K562 (cell line): Measurements from ENCODE around the gene ADAM15. TPM values are rescaled to one million over a fixed set of nuclear protein-coding genes. Genes with fewer than 3 reads are reported as not detected.
A peak's percentile ranks its signal among the peaks of the same experiment; 100 is the strongest.

Source experiments
- ATF1 ChIP-seq, 2 experiments: fragments of 450-650 bp in 1 of 2; IDR thresholded peaks; 2 replicates each; pipeline ENCODE4 v1.6.1; 2016; ENCODE audit warnings: missing compliant biosample characterization in 1 of 2, missing genetic modification characterization in 1 of 2
- EP300 ChIP-seq: IDR thresholded peaks from 2 replicates; pipeline ENCODE4 v1.6.1; 2012; ENCODE audit warnings: low read length, improper control_type of control experiment
- FOS ChIP-seq: IDR thresholded peaks from 3 replicates; pipeline ENCODE4 v1.6.1; 2011; ENCODE audit not compliant: insufficient read length; ENCODE audit errors: extremely low read depth
- HNRNPLL ChIP-seq: fragments of 200-400 bp; formaldehyde crosslinking; IDR thresholded peaks from 2 replicates; pipeline ENCODE4 v1.6.1; 2017; ENCODE audit warnings: low read length, low read depth, mild to moderate bottlenecking; ENCODE audit not compliant: poor library complexity, severe bottlenecking
- MNT ChIP-seq, 2 experiments: fragments of 450-650 bp; conservative IDR thresholded peaks; 2 replicates each; pipeline ENCODE4 v1.6.1; 2017; ENCODE audit warnings: mild to moderate bottlenecking in 2 of 2, moderate library complexity in 2 of 2
- NR3C1 ChIP-seq: sonication (generic); formaldehyde crosslinking; IDR thresholded peaks from 2 replicates; pipeline ENCODE4 v1.8.1; 2022; ENCODE audit warnings: missing genetic modification reagents
- RCOR1 ChIP-seq, 2 experiments: IDR thresholded peaks; 2 replicates each; pipeline ENCODE4 v1.6.1; 2012; ENCODE audit warnings: low read depth in 2 of 2, low read length in 2 of 2, borderline replicate concordance in 1 of 2, improper control_type of control experiment in 1 of 2
- SRF ChIP-seq, 2 experiments: fragments of 250-450, 450-650 bp in 1 of 2; sonication (Bioruptor Pico) in 1 of 2; sonication (generic) in 1 of 2; formaldehyde crosslinking; IDR thresholded peaks; 2 replicates each; pipeline versions ENCODE4 v1.5.0 to v1.5.1; 2020 to 2022; ENCODE audit warnings: mild to moderate bottlenecking in 1 of 2, missing genetic modification reagents in 1 of 2
- TEAD2 ChIP-seq: fragments of 450-650 bp; IDR thresholded peaks from 2 replicates; pipeline ENCODE4 v1.6.1; 2016; ENCODE audit warnings: missing genetic modification characterization, control low read depth, missing compliant biosample characterization
- ZNF277 ChIP-seq: fragments of 250-450 bp; sonication (Bioruptor Pico); IDR thresholded peaks from 2 replicates; pipeline ENCODE4 v1.8.0; 2022; ENCODE audit warnings: inconsistent platforms, mild to moderate bottlenecking, moderate library complexity, borderline replicate concordance
- ZNF318 ChIP-seq, 2 experiments: fragments of 450-650 bp; IDR thresholded peaks; 2 replicates each; pipeline ENCODE4 v1.6.1; 2016; ENCODE audit warnings: mild to moderate bottlenecking in 2 of 2, borderline replicate concordance in 1 of 2, low read depth in 1 of 2, moderate library complexity in 1 of 2
- ZNF431 ChIP-seq: sonication (generic); formaldehyde crosslinking; IDR thresholded peaks from 2 replicates; pipeline ENCODE4 v1.8.0; 2022; ENCODE audit warnings: mild to moderate bottlenecking, missing genetic modification reagents
- polyA plus RNA-seq, 8 experiments: library from polyadenylated mRNA; depleted of rRNA in 4 of 8; stranded (reverse) in 5 of 8; unstranded in 3 of 8; fragments of >200 nt; fragmentation: Nextera tagmentation in 2 of 8; fragmentation: Illumina TruSeq in 1 of 8; extraction: Ambion mirVana in 2 of 8; extraction: Trizol in 1 of 8; gene quantifications; 2 replicates each; pipeline versions ENCODE4 v1.2.1 to v1.2.3, GENCODE V29; 2011 to 2014; ENCODE audit warnings: inconsistent platforms in 1 of 8, missing spikeins in 1 of 8
- total RNA-seq, 7 experiments: library from RNA; depleted of rRNA in 6 of 7; stranded (reverse); fragments of >200 nt in 6 of 7; fragmentation: Illumina TruSeq in 2 of 7; extraction: Trizol in 2 of 7; gene quantifications; 2 replicates each; pipeline versions ENCODE4 v1.2.1 to v1.2.3, GENCODE V29; 2011 to 2021; ENCODE audit warnings: low replicate concordance in 1 of 7

ADAM15 gene
- total and polyA plus RNA-seq, 9 of the 15 experiments (the other 6 are each of a cell fraction or from before 2014, with no cell fraction given), result 0.69 to 72.3 (median 32.8) TPM

- no peak for TF ChIP-seq EP300
- no peak for TF ChIP-seq HNRNPLL
- TF ChIP-seq NR3C1 (CRISPR knock-in tag), result no peak
- TF ChIP-seq FOS, result no peak
- TF ChIP-seq ATF1 (CRISPR knock-in tag; IDR thresholded peaks at IDR 0.05), result no peak
- no peak for TF ChIP-seq ATF1 (tag; IDR thresholded peaks at IDR 0.05)
- TF ChIP-seq TEAD2 (tag), result no peak
- TF ChIP-seq SRF (CRISPR knock-in tag; IDR thresholded peaks at IDR 0.05), result no peak
- no peak for TF ChIP-seq ZNF318 (IDR thresholded peaks at IDR 0.05; ENCODE audit: borderline replicate concordance in 1 of 2, low read depth in 1 of 2)
- TF ChIP-seq ZNF431 (CRISPR knock-in tag), result no peak
- no peak for TF ChIP-seq ZNF277 (CRISPR knock-in tag)
- TF ChIP-seq MNT (conservative IDR thresholded peaks at IDR 0.05), result peak in 1 of 2 experiments; percentile 2; a peak in 1 of 4 replicates
- TF ChIP-seq RCOR1 (IDR thresholded peaks at IDR 0.05; ENCODE audit: borderline replicate concordance in 1 of 2, low read depth in 2 of 2, low read length in 2 of 2), result peak in 1 of 2 experiments; percentile 86; a peak in 2 of 4 replicates
These were observed 13.2 kb downstream of the ADAM15 start (continued) for GRCh38 chr1:155064111-155064831.
